NCI-H82 treated with DMSO at 0.1 percent for 48 hours (cell line): ENCODE measurements around the gene DIO3.
"Not testable (repeated sequence)": the region's sequence is repeated elsewhere in the genome, so short reads cannot be mapped to it uniquely, and the experiment has no call there.

ENCODE experiments used
- DNase-seq: peaks from one replicate; lab custom pipeline; 2025; ENCODE audit not compliant: unreplicated experiment; lab: John Stamatoyannopoulos, UW

DIO3 gene

DNA sequence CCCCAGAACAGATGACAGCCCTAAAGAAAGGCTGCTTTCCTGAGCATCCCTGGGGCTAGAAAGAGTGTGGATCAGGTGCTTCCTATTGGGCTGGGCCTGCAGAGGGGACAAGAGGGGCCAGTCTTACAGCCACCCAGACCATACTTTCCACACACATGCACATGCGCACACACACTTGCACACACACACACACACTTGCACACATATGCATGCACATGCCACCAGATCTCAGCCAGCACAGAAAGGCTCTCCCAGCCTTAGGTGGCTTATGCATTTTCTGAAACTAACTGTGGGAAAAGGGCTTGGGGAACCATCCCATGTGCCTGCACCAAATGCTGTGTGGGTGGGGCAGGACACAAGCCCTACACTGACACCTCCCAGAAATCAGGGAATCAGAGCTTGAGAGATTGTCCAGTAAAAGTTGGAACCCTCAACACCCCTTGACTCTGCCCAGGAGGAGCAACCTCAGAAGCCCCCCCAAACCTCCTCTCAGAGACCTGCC, 2.5 kb upstream of the DIO3 start:
- no peak for DNase-seq

DNA sequence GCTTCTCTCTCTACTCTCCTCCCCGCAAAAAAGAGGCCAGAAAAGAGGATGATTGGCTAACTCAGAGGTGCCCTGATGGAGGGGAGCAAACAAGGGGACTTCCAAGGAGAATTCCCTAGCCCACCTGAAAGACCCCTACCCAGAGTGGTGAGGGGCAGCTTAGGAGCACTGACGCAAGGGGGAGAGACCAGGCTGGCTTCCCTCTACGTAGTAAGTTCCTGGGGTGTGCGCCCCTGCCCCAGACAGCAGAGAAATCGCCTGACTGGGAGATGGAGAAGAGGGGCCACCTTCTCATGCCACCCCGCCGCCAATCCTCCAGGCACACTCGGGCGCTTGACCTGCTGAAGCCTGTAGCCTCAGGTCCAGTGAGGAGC, 2.1 kb upstream of the DIO3 start:
- DNase-seq, result no peak

DNA sequence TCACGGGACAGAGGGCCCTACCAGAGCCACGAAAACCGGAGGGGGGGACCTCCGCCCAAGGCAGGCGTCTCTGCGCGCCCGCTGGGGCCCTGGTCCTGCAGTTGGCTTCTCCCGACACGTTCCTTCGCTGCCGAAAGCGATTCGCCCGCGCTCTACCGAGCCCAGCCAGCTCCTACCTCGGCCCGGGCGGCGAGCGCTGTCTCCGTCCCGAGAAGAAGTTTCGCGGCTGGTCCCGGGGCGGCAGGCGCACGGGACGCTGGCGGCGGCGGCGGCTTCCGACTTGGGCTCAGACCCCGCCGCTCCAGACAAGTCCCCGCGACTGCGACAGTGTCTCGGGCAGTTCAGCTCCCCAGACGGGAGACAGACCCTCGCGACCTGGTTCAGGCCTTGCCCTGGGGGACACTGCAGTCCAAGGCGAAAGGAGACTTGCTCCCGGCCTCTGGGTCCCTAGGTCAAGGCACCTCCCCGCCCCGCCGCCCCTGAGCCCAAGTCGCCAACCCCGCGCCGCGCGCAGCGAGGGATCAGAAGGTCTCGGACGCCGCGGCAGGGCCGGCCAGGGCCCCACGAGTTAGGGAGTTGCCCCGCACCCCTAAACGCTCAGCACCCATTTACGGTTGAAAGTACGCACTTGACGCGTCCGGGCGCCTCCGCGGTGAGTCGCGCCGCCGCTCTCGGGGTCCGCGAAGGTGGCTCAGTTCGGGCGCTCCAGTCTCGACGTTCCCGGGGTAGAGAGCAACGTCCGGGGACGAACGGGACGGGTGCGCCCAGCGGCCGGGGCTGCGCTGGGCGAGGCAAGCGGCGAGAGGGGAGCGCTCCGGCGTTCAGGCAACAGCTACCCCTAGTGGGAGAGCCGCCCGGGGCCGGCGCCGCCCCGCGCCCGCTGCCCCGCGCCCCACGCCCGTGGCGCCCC, 1.4 kb upstream of the DIO3 start:
- DNase-seq, result no peak

DNA sequence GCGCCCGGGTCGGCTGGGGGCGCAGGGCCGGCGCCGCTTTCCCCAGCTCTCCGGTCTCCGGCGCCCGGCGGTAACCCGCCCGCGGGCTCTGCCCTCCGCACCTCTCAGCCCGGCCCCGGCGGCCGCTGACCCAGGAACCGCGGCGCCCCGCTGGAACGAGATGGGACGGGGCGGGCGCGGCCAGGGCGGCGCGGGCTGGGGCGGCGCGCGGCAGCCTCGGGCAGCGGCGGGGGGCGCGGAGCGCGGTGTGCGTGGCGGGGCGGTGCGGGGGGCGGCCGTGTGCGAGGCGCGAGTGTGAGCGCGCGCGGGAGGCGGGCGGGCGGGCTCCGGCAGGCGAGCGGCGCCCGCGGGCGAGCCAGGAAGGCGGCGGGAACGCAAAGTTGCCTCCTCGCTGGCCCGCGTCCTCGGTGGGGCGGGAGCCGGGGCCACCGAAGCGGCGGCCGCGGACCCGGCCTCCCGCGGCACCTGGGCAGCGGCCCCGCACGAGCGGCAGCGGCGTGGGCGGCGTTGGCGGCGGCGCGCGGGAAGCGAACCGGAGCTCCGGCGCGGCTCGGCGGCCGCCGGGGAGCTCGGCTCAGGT, 671 bp upstream of the DIO3 start:
- DNase-seq, result no peak

DNA sequence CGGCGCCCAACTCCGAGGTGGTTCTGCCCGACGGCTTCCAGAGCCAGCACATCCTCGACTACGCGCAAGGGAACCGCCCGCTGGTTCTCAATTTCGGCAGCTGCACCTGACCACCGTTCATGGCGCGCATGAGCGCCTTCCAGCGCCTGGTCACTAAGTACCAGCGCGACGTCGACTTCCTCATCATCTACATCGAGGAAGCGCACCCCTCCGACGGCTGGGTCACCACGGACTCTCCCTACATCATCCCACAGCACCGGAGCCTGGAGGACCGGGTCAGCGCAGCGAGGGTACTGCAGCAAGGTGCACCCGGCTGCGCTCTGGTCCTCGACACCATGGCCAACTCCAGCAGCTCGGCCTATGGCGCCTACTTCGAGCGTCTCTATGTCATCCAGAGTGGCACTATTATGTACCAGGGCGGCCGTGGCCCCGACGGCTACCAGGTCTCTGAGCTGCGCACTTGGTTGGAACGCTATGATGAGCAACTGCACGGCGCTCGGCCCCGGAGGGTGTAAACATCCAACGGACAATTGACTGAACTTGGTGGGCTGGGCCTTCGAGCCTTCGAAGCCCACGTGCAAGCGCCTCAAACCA, 699 bp downstream of the DIO3 start:
- DNase-seq, result no peak

DNA sequence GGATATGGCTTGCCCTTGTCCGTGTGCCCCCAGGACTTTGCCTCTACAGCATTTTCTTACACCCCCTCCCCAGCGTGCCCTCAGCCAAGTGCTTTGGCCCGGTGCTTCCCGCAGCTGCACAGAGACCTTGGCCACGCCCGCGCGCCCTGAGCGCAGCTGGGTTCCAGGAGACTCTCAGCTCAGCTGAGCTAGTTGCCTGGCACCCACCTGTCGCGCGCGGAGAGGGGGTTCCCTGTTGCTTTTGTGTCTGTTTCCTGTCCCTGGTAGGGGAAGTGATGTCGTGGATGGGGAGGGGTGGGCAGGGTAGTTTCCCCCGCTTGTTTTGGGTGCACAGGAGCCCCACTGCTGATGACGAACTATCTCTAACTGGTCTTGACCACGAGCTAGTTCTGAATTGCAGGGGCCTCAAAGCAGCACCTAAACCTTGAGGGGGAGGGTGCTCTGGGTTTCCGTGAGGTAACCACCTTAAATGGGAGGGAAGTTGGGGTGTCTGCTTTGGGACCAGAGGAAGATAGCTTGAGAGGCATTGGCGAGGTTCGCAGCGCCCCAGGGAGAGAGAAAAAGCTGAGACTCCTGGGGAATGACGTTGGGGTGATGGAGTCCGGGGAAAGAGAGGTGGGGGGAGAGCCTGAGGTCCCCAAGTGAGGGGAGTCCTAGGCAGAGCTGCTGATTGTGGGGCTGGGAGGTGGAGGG, 1.5 kb downstream of the DIO3 start:
- no peak for DNase-seq

DNA sequence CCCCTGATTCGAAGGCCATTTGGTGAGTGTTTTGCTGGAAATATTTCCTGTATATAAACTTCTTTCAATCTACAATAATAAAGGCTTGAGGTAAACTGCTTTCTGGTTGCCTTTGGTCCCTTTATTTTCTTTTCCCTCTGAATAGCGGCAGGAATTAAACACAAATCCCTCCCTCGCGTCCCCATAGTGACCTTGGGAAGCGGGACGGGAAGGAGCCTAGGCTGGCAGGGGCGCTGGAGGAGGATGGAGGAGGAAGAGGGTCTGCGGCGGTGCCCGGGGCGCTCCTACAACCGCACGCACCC, 2.0 kb downstream of the DIO3 start:
- DNase-seq, result no peak

DNA sequence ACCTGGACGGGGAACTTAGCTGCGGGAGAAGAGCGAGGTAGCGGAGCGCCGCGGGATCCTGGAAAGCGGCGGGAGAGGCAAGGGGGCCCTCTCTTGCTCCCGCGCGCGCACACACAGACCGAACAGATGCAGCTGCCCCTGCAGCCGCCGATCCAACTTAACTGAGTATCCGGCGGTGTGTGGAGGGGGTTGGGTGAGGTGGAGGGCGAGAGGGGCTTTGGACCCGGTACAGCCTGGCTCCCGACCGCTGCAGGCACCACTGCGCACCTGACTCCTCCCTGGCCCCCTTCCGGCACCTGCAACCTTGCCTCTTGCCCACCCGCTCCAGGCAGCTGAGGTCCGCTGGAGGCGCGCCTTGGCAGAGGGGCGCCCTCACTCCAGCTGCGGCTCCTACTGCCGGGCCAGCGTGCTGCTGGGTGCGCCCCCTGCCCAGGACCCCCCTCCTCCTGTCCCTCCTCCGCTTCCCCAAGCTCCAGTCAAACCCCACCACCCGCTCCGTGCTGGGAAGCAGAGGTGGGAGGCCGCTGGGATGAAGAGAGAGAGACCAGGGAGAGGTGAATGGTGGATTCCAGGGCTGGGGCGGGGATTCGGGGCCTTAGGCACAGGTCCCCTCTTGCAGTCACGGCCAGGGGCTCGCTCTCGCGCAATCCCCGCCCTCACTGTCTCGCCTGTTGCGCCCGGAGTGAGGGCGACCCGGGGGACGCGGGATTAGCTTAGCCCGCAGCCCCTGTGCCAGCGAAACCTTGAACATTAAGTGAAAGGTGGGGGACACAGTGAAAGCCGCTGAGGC, 2.6 kb downstream of the DIO3 start:
- no peak for DNase-seq

DNA sequence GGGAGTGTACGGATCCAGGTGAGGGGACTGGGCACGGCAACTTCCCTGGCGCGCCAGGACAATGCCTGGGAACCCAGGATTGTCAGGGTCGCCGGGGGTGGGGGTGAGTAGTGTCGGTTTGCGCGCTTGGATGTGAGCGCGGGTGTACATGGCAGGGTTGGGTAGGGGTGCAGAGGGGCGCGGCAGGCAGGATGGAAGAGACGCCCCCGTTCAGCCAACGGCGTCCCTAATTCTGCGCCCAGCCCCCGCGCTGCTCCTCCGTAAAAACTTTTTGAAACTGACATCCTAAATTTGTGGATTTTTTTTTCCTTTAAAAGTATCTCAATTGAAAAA, 3.1 kb downstream of the DIO3 start:
- no peak for DNase-seq

DNA sequence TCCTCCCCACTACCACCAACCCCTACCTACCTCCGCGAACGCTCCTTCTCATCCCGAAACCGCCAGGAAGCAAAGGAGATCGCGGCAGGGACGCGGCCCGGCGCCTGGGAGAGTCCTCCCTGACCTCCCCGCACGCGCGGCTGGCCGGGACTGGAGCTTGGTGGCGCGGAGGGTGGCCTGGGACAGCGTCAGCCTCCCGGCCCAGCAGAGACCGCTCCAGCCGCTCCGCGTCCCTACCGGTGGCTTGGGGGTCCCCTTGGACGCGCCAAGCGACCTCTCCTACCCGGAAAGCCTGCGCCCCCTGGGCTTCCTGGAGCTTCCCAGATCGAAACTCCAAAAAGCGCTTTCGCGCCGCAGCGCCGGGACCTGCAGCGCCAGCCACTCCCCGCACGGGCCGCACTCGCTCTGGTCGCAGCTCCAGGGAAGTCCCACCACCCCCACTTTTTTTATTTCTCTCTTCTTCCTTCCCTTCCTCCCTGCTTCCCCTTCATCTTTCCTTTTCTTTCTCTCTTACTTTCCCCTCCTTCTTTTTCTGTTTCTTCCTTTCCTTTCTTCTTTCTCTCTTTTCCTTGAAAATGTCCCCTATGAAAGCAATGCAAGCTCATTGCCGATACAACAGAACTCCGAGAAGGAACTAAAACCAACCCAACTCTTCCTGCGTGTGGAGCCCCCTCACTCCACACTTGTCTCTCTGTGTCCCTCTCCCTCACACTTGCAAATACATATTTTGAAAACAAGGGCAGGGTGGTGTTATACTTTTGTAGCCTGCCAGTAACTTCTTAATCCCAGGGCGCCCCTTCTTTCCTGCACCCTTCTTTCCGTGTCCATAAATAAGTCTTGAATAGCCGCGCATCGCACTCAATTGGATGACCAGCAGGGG, 3.8 kb downstream of the DIO3 start:
- DNase-seq, result no peak

DNA sequence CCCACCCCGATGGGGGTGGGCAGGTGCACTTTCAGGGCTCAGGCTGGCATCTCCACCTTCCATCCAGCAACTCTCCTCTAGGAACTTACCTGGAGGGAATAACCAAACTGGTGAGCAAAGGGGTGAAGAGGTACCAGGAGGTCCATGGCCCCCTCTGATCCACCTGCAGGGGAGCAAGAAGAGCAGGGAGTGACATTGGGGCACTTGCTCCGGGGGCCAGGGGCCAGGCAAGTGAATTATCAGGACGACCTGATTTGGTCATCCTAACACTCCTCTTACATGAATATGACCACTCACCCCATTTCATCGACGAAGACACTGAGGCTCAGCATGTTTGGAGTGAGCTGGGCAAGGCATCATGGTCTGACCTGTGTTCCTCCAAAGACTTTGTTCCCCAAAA, 6.0 kb downstream of the DIO3 start:
- DNase-seq, result no peak

DNA sequence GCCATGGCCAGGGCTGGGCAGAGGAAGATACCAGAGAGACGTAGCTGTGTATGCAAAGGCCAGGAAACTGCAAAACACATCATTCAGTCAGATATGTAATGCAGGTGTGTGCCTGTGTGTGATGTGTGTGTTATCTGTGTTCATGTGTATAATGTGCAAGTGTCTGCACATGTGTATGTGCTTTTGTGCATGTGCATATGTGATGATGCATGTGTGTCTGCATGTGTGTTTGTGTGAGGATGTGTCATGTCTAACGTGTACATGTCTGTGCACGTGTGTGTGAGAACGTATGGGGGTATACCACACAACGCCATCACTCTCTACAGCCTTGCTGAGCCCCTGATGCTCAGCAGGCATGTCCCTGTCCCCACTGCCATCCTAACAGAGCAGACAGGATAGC, 9.7 kb downstream of the DIO3 start:
- no peak for DNase-seq

DNA sequence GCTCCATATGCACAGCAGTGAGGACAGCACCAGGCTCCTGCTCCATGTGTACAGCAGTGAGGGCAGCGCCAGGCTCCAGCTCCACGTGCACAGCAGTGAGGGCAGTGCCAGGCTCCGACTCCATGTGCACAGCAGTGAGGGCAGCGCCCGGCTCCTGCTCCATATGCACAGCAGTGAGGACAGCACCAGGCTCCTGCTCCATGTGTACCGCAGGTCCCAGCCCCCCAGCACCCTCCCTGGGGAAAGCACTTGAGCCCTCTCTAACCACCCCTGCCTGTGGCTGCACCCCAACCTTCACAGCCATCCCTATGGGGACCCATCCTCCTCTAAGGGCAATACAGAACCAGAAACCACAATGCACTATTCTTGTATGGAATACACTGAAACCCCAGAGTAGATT, 11.2 kb downstream of the DIO3 start:
- not testable (repeated sequence) for DNase-seq

DNA sequence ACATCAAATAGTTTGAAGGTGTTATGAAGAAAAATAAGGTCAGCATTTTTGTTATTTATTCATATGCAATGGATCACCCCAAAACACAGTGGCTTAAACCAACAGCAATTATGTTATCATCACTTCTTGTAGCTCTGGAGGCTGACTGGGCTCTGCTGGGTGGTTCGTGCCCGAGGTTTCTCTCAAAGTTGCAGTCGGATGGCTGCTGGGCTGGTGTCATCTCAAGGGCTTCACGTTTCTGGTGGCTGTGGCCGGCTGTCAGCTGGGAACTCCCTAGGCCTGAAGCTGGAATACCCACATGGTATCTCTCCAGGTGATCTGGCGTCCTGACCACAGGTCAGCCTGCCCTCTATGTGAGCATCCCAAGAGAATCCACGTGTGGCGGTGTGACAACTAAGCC, 12.0 kb downstream of the DIO3 start:
- no peak for DNase-seq

DNA sequence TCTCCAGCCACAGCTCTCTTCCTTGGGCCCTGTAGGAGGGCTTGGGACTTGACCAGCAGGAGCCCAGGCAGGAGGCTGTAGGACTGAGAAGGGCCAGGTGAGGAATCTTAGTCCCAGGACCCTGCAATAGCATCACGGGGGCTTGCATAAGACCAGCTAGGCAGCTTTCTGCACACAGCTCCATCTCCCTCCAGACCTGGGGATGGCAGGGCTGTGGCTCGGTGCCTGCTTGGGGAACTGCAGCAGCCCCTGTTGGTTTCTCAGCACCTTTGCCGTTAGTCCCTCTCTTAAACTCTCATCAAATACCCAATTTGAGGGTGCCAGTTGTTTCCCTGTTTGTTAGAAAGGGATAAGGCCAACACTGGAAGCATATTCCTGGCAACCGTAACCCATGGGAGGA, 14.3 kb downstream of the DIO3 start:
- DNase-seq, result no peak

DNA sequence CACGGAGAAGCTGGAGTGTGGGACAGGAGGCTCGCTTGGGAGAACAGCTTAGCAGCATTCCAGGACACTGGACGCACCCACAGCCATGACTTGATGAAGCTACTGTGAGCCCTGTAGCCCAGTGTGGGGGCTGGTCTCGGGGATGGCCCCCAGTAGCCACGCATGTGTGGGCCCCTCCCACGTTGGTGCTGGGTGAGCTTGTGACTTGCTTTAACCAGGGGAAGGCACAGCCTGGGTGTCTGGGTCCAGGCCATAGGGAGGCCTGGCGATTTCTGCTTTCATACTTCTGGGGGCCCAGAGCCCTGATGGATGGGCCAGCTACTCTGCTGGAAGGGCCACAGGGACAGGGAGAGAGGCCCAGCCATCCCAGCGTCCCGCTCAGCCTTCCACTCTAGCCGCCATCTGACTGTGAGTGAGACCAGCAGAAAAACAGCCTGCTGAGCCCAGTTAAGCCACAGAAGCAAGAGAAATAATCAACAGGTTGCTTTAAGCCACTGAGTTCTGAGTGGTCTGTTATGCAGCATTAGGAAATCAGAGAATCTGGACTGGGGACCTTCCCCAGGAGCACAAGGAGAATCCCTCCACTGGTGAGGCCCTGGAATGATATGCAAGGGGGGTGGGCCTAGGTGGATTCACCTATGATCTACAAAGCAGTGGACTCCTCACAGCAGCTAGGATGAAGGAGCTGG, 16.1 kb downstream of the DIO3 start:
- no peak for DNase-seq

DNA sequence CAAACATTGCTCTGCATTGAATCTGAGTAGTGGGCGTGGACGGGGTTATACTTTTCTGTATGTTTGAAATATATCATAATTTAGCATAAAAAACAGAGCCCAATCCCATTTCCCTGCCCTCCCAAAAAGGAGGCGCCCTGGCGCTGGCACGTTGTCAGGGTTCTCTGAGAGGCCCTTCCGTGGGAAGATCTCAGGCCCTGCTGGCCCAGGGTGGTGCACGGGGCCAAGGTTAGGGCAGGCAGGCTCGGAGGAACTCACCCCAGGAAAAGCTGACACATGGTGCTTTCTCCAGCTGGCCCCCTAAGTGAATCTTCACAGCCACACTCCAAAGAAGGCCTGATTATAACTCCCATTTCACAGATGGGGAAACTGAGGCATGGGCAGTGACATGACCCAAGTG, 17.2 kb downstream of the DIO3 start:
- no peak for DNase-seq

DNA sequence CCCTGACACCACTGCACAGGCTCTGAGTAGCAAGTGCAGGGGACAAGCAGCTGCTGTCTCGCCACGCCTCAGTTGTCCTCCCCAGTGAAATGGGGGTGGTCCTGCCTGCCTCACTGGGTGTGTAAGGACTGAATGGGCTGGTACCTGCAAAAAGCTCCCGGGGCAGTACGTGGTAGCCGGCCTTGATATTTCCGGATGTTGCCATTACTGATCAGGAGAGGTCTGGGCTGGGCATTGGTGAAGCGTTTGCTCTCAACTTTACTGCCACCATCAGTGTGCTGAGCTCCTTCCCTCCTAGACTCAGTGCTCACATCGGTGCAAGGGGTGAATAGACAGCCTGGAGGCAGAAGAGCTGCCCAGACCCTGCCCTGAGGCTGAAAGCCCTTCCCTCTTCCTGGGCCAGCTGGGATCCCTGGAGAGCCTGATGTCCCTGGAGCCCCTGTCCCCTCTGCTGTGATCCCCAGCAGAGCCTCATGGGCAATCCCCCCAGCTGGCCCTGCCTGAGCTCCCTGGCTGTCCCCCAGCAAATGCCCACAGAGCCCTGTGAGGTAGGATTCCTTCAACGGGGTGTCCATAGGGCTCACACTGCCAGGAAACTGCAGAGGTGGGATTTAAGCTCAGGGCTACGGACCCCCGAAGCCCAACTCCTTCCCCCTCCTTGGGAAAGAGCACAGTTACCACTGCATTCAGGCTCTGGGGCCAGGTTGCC, 18.2 kb downstream of the DIO3 start:
- no peak for DNase-seq

DNA sequence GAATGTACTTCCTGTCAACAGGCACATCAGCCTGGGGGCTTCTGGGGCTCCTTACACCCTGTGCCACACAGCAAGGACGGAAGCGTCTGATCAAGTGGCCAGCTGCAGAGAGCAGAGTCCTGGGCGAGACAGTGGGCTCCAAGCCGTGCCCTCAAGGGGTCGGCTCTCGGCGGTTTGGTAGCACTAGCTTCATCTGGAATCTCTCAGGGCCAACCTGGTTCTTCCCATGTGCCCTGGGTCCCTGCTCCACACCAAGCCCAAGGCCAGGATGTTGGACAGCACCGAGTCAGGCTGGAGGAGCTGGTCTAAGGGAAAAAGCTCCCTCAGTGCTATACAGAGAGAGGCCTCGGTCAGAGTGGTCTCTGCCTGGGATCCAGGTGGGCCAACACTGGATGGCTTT, 20.5 kb downstream of the DIO3 start:
- no peak for DNase-seq
